Activated CD4-positive, alpha-beta T cell treated with anti-CD3 and anti-CD28 coated beads, Interleukin-2, amount 50 U/mL, for 48 hours (primary cell): ENCODE measurements around the gene SOCS7.

Experiments
- DNase-seq, 2 experiments: peaks; one replicate each; pipeline ENCODE4 v3.0.0-alpha.2; 2020

Gene SOCS7

DNA sequence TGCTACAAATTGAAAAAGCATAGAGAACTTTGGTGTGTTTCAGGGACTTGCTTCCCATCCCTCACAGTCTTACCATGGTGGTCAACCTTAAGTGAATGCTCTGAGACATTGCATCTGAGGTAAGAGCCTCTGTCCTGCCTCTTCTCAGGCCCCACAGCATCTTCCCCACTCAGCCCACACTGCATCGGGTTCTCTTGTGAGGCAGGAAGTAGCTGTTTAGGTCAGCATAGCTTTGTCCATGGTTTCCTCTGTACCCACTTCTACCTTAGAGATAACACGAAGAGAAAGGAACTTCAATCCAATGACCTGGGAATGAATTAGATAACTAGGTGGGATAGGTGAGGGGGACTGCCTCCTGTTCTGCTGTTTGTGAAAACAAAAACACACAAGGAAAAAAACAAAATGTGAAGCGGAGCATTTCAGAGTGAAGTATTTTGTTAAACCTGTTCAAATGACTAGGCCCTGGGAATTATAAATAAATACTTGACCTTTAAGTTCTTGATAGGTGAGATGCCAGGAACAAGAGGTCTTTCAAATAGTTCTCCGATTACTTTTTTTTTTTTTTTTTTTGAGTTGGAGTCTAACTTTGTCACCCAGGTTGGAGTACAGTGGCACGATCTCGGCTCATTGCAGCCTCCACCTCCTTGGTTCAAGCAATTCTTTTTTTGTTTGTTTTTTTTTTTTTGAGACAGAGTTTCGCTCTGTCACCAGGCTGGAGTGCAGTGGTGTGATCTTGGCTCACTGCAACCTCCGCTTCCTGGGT lies 17.7 kb downstream of the SOCS7 start:
- DNase-seq, result no peak

DNA sequence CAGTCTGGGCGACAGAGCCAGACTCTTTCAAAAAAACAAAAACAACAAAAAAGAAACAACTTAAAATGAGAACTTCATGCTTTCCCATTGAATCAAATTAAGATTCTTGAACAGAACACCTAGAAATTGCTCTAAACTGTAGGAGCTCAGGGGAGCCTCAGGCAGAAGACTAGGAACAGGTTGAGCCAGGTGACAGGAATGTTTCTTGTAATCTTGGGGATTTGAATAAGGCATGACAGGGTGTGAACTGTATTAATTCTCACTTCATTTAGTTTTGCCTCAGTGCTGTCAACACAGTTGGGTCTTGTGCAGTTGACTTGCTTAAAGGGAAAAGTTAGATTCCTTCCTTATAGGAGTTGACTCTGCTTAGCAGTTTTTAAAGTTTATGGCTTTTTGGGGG lies 27.8 kb downstream of the SOCS7 start:
- no peak for DNase-seq

DNA sequence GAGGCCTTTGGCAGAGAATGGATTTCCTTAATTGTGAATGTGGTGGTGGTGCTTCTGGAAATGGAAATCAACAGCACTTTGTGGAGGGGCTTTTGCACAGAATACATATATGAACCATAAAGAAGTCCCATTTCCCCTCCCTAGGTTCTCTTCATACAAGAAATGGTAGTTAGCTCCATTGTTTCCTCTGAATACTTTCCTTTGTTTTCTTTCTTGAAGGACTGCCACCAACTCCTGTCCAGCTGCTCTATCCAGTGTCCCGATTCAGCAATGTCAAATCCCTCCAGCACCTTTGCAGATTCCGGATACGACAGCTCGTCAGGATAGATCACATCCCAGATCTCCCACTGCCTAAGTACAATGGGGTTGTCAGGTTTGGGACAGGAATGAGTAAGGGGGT lies 43.4 kb downstream of the SOCS7 start:
- DNase-seq, result no peak

- DNase-seq, result no peak
Observed at GRCh38 chr17:38397227-38397626, 45.6 kb downstream of the SOCS7 start.

- DNase-seq, result no peak
Observed at GRCh38 chr17:38400286-38400685, 48.6 kb downstream of the SOCS7 start.

- no peak for DNase-seq
Observed at GRCh38 chr17:38401459-38401858, 49.8 kb downstream of the SOCS7 start.

GRCh38 chr17:38402897-38403296 lies 51.3 kb downstream of the SOCS7 start:
- DNase-seq, result no peak

DNA sequence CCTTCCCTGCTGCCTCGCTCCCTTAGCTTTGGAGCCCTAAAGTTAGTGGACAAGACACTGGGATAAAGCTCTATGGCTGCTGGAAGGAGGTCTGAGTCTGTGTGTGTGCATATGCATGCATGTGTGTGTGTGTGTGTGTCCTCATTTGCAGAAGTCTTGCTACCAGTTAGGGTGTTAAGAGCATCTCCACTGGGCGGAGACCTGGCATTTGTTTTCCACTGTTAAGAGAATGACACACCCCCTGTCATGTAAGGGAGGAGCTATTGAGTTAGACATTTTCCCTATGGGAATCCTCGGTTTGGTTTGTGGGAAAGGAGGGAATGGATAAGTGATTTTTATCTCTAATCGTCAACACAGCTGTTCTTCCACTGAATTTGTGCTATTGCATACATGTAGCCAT lies 51.8 kb downstream of the SOCS7 start:
- no peak for DNase-seq

- DNase-seq, result no peak
Observed at GRCh38 chr17:38404174-38404943, 52.7 kb downstream of the SOCS7 start.

DNA sequence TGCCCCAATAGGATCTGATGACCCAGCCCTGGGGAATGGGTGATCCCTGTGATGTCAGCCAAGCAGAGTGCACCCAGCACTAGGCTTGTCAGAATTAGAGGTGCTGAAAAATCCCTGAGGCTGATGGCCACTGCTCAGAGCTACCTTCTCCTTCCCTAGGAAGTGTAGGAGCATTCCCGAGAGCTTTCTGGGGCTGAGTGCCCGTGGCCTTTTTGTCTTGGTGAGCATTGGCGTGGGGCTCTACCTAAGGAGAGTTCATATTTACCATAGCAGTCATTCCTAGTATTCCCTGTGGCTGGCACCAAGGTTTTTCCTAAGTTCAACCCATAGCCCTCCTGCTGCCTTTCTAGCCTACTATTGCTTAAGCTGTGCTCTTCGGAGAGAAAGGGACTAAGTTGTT lies 54.0 kb downstream of the SOCS7 start:
- DNase-seq, result no peak

- DNase-seq, result no peak
Observed at GRCh38 chr17:38410201-38410600, 58.6 kb downstream of the SOCS7 start.

DNA sequence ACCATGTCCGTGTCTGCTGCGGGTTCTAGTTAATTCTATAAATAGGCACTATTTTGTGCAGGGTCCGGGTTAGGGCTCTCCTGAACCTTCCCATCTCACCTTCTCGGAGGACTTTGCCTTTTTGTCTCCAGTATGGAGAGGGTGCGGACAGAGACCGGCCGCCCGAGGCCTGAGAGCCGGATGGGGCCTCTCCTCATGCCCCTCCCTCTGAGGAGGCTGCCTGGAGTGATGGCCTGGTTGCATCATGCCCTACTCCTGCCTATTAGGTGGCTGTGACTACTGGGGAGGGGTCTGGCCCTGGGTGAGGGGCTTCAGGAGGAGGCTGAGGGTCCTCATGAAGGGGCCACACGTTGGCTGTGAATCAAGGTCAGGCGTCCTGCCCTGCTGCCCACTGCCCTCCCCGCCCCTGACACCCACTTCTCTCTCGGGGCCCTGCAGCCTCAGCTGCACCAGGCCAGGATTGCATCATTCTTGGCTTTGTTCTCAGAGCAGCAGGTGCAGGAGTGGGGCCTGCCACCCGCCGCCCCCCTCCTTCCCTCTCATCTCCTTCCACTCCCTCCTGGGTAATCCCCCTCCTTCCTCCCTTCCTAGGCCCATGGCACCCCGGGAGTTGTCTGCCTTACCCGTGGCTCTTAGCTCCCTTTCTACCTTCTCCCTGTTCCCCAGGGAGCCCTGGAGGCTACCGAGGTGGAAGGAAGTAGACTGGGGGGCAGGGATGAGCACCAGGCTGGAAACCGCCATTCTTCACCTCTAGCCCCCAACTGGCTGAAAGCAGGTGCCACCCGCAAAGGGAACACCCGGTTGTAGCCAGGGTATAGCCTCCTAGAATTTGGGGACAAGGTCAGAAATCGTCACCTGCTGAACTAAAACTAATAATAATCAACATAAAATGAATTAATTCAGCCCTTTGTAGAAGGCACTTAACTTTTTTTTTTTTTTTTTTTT lies 63.9 kb downstream of the SOCS7 start:
- peak; percentile 13 to 19 for DNase-seq

DNA sequence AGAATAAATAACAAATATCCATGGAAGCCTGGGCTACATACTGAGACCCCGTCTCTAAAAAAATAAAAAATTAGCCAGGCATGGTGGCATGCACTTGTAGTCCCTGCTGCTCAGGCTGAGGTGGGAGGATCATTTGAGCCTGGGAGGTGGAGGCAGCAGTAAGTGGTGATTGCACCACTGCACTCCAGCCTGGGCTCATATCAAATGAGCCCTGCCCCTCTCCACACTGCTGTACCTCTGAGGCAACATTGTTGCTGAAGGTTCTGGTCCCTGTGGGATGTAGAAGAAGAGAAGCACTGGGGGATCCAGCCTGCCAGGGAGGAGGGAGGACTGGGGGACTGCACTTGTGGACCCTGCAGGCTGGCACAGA lies 65.2 kb downstream of the SOCS7 start:
- no peak for DNase-seq

DNA sequence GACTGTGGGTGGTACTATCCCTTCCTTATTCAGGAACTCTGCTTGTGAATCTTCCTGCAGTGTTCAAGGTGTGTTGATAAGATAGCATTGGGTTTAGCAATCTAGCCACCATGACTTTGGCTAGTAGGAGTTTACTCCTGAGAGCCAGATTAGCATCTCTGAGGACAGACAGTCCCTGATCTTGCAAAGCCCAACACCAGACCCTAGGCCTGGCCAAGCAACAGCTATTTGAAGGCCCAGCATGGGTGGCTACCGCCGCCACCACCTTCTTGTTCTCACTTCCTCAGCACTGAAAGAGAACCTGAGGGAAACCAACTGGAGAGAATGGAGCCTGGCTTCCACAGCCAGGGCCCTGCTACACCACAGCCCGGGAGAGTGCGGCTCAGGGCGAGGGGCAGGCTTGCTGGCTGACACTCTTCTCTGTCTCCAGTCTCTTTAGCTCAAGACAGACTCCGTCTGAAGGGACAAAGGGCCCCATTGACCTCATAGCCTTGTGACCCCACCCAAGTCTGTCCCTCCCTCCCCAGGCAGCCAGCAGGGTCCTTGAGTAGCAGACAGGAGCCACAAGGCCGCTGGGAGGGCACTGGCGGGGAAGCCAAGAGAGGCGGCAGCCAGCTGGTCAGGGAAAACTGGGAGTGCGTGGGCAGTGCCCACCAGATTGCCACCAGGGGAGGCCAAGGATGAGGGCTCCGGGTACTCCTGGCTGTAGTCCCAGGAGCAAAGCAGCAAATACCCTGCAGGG lies 65.7 kb downstream of the SOCS7 start:
- DNase-seq, result no peak

DNA sequence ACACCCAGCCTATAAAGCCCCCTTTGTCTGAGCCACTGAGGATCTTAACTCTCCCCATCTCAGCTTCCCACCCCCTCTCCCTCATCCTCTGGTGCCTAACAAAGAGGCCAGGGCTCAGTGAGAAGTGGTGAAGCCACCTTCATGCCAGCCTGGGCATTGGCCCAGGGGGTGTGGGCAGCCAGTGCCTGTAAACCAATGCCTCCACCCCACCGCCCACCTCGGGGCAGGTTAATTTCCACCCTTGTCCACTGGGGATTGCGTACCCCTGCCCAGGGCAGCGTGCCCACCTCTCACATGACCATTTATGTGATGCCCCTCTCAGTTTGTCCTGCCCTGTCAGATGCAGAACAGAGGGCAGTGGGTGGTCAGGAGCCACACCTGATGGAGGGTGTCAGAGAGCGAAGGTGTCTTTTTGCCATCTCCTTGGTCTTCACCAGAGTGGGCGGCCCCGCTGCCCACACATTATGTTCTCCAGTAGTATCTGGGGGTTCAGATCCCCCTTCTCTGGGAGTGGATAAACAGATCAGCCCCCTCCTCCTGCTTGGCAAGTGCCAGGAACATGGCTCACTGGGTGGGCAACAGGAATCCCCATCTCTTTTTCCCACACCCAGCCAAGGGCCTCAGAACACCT lies 66.5 kb downstream of the SOCS7 start:
- DNase-seq, result no peak

- no peak for DNase-seq
Observed at GRCh38 chr17:38418693-38419507, 67.3 kb downstream of the SOCS7 start.

GRCh38 chr17:38419508-38419981 lies 67.9 kb downstream of the SOCS7 start:
- DNase-seq, result no peak

- no peak for DNase-seq
Observed at GRCh38 chr17:38420518-38420917, 68.9 kb downstream of the SOCS7 start.

- no peak for DNase-seq
Observed at GRCh38 chr17:38421171-38421841, 69.7 kb downstream of the SOCS7 start.
